A549 treated with ZK216348 at 1 μM for 4 hours (cell line): ENCODE measurements around the gene TAGAP. TPM values are rescaled to one million over a fixed set of nuclear protein-coding genes. Genes with fewer than 3 reads are reported as not detected.

Source experiments
- total RNA-seq: library from RNA; stranded (reverse); fragments of 200-300 nt; extraction: Qiagen RNA extraction; gene quantifications from 5 replicates; pipeline ENCODE4 v1.2.3, GENCODE V29; 2022; ENCODE audit warnings: low read depth

TAGAP gene
- total RNA-seq: not detected in 5 replicates

DNA sequence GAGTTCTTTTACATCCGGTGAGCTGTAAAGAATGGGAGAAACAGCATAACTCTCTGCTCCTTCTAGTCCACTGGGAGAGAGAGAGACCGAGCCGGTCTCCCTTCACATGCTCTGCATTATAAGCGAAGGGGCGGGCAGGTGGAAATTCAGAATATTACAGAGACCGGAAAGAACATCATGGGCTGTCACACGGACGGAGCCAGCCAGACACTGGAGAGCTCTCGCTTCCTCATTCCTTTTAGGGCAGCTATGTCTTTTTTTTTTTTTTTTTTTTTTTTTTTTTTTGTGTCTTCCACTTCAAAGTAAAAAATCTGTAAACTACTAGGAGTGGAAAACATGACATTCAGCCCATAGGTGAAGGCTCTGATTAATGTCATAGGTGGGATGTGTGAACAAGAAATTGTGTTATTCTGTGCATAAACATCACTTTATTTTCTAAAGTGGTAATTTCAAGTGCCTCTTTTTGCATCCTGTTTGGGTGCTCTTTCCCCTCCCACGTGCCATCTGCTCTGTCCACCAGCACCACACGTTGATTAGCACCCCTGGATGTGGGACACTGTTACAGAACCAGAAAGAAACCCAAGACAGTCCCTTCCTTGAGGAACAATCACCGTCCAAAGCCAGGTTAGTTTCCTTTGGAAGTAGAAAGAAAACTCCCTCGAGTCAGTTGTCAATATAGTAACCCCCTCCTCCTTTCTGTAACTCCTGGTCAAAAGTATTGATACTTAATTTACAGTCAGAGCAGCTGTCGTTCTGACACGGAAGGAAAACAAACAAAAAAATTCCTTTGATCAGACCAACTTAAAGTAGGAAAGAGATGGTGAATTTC is at the start of gene TAGAP:
TAGAP (minus strand) TSS at position 93 of the 829 bp plus-strand sequence. CDS start 845 bp downstream, outside the sequence.

GRCh38 chr6:158999666-159000403 is 45.0 kb downstream of the TAGAP start, which contains the start of gene RSPH3:
TSS of gene RSPH3 (minus strand) at chr6:159000202. CDS start at chr6:158999550, 652 bp downstream.

Other genes with a start within 250 kb of the TAGAP start
- 324 to 388 TPM (median 375 TPM) in 5 replicates for gene EZR, start 225.6 kb downstream of the TAGAP start, total RNA-seq
- gene RSPH3, start 44.8 kb downstream of the TAGAP start, total RNA-seq: 3.9 to 6.0 TPM (median 4.5 TPM) in 5 replicates
- gene FNDC1, start 124.4 kb upstream of the TAGAP start, total RNA-seq: 0.05 to 0.13 TPM (median 0.08 TPM) in 4 of 5 replicates, not detected in the other